ENCODE measurements around the gene NAIF1.
"Not testable (repeated sequence)": the region's sequence is repeated elsewhere in the genome, so short reads cannot be mapped to it uniquely, and the experiment has no call there.

Gene NAIF1

DNA sequence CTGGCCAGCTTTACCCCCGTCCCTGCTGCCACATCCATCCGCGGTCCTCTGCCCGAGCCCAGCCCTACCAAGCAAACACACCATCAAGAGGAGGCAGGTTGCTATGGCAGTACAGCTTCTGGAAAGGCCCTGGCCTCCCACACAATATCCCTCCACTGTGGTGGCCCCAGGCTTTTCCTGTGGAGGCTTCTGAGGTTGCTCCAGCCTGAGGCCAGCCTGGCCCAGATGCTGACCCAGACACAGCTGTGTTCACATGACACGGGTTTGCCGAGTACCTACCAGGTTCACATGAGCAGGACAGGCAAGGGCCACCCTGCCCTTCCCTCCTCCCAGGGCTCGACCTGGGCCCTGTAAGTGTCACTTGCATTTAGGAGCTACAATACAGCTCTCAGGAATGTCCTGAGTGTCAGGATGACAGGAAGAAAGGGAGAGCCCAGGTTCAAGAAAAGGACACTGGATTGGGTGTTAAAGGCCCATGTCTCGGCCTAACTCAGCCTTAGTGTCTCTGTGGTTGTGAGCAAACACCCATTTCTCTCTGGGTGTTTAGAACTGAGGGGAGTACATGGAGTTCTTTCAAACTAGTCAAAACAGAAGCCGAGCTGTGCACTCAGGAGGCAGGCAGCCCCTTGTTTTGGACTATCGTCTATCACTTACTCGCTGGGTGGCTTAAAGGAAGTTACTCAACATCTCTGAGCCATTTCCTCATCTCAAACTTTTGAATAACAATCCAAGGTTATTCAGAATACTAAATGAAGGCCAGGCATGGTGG, 40.2 kb downstream of the NAIF1 start:
- DNase-seq (ENCODE audit: low read depth in 1 of 2, low spot score in 1 of 2), result no peak

DNA sequence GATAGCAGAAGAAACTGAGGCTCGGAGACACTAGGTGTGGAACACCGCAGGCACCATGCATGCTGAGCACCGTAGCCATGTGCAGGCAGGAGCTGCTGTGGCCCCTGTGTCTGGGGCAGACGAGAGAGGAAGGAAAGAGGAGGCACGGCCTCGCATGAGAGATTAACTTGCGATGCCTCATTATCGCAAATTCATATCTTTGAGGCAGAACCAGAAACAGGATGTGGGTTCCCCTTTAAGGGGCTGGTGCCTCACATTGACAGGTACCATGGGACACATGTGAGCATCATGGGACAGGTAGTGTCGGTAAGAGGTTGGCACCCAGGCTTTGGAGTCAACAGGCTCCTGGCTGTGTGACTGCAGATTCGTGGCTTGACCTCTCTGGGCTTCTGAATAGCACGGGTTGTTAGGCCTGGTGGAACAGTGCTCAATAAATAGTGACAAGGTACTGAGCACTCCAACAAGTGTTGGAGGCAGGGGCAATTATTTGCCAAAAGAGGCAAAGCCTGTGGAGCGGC, 40.8 kb downstream of the NAIF1 start:
- peak; percentile 47 to 63 for DNase-seq (ENCODE audit: low read depth in 1 of 2, low spot score in 1 of 2)

DNA sequence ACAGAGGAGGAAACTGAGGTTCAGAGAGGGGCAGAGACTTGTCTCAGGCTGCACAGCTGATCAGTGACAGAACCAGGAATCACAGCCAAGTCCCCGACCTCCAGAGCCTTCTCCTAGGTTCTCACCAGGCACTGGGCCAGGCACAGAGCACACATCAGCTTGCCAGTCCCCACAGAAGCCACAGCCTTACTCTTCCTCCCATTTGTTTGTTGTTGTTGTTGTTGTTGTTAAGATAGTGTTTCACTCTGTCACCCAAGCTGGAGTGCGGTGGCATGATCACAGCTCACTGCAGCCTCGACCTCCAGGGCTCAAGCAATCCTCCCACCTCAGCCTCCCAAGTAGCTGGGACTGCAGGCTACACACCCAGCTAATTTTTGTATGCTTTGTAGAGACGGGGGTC, 41.4 kb downstream of the NAIF1 start:
- no peak for DNase-seq (ENCODE audit: low read depth in 1 of 2, low spot score in 1 of 2)

DNA sequence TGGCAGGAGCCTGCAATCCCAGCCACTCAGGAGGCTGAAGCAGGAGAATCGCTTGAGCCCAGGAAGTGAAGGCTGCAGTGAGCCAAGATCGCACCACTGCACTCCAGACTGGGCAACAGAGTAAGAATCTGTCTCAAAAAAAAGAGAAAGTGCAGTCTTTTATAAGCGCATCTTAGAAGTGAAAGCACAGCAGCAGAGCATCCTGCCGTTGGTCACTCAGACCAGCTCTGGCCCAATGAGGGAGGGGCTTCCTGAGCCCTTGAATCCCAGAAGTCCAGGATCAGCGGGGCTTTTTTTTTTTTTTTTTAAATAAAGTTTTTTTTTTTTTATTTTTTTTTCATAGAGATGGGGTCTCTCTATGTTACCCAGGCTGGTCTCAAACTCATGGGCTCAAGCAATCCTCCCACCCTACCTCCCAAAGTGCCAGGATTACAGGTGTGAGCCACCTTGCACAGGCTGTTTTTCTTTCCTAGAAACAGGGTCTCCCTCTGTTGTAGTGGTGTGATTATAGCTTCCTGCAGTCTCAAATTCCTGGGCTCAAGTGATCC, 42.3 kb downstream of the NAIF1 start:
- DNase-seq (ENCODE audit: low read depth in 1 of 2, low spot score in 1 of 2), result no peak

DNA sequence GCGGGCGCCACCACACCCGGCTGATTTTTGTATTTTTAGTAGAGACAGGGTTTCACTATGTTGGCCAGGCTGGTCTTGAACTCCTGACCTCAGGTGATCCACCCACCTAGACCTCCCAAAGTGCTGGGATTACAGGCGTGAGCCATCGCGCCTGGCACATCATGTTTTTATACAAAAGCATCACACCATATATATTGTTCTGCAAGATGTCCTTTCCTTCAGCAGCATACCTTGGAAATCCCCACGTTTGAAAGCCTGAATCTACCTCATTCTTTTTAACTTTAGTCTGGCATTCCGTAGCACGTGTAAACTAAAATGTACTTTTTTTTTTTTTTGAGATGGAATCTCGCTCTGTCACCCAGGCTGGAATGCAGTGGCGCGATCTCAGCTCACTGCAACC, 43.4 kb downstream of the NAIF1 start:
- DNase-seq (ENCODE audit: low read depth in 1 of 2, low spot score in 1 of 2), result not testable (repeated sequence)

DNA sequence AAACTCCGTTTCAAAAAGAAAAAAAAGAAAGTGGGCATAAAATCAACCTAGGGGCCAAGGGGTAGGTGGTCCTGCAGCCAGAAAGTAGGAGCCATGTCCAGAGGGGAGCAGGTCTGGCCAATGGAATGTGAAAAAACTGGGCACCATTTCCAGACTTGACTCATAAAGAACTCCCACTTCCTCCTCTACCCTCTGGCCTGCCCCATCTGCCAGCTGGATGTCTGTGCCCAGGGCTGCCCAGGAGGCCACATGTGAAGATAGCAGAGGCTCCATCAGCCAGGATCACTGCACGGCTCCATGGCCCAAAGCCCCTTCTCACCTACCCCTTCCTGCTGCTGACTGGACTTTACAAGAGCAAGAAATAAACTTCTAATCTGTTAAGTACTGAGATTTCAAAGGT, 44.2 kb downstream of the NAIF1 start:
- no peak for DNase-seq (ENCODE audit: low read depth in 1 of 2, low spot score in 1 of 2)

DNA sequence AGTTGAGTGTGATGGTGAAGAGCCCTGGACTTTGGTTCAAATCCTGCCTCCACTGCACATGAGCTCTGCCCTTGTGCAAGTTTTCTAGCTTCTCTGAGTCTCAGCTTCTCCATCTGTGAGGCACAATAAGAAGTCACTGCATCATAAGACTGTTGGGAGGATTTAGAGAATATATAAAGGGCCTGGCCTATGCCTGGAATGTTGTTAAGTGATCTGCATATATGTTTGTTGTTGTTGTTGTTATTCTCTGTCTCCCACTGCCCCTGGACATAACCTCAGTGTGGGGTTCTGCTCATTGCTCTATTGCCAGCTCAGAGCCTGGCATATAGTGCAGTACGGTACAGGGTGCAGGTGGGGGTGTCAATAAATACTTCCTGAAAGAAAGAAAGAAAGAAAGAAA, 46.0 kb downstream of the NAIF1 start:
- no peak for DNase-seq (ENCODE audit: low read depth in 1 of 2, low spot score in 1 of 2)

DNA sequence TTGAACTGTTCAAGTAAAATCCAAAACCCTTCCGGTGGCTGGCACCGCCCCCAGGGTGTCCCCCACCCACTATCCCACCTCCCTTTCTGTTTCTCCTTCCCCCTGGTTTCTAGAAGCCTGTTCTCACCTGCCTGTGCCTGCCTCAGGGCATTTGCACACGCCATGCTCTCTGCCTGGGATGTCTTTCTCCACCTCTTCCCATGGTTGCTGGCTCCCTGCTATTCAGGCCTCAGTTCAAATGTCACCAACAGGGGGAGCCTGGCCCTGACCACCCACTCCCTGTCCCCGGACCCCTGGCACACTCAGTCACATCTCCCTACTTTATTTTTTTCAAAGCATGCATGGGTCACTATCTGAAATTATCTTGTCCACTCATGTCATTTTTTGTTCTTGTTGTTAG, 46.4 kb downstream of the NAIF1 start:
- DNase-seq (ENCODE audit: low read depth in 1 of 2, low spot score in 1 of 2), result no peak

DNA sequence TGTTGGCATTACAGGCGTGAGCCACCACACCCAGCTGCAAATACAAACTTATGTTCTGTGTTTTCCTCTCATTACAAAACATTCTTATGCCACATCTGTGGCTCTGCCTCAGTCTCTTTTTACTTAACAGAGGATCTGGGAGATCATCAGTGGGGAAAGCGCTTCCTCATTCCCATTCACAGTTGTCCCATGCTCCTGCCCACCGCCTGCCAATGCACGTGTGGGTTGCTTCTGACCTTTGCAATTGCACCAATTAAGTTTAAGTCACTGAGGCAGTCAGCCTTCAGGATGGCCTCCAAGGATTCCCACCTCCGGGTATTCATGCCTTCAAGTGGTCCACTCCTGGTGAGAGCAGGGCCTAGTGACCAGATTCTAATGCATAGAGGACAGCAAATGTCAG, 51.4 kb downstream of the NAIF1 start:
- no peak for DNase-seq (ENCODE audit: low read depth in 1 of 2, low spot score in 1 of 2)
